Caco-2 (cell line): ENCODE data around the gene NUMB. TPM values are rescaled to one million over a fixed set of nuclear protein-coding genes. Genes with fewer than 3 reads are reported as not detected.
A peak's percentile ranks its signal among the peaks of the same experiment; 100 is the strongest.

Experiments
- BruUV-seq: library from RNA; stranded (reverse); fragments of 400-500 nt; replicated peaks from 2 replicates; lab custom pipeline; 2021; lab: Mats Ljungman, UMichigan
- CTCF ChIA-PET: fragments of 300-600 bp; sonication (Branson Sonifier 250); formaldehyde crosslinking; loops from one replicate; lab custom pipeline; 2022; ENCODE audit warnings: antibody characterized with exemption; lab: Charles Lee
- POLR2A ChIA-PET: fragments of 300-600 bp; sonication (Branson Sonifier 250); formaldehyde crosslinking; loops from one replicate; lab custom pipeline; 2022; ENCODE audit warnings: antibody characterized with exemption; lab: Charles Lee
- DNase-seq, 2 experiments: peaks; one replicate each; pipeline versions ENCODE4 v3.0.0 to v3.0.0-alpha.2; 2020 to 2022
- H3K27me3 ChIP-seq: replicated peaks from 2 replicates; pipeline ENCODE4 v1.6.0; 2011; ENCODE audit warnings: low read length; ENCODE audit not compliant: control insufficient read depth, insufficient read depth
- H3K36me3 ChIP-seq: 2 replicates; pipeline ENCODE4 v1.5.1; 2011; ENCODE audit warnings: low read length; ENCODE audit not compliant: control insufficient read depth, insufficient read depth
- H3K4me1 ChIP-seq: fragments of 250-450 bp; sonication (Bioruptor Pico); 2 replicates; pipeline ENCODE4 v1.5.1; 2020; ENCODE audit warnings: mild to moderate bottlenecking
- H3K4me3 ChIP-seq: 2 replicates; pipeline ENCODE4 v1.5.1; 2011; ENCODE audit warnings: low read depth, mild to moderate bottlenecking, control low read depth, low read length
- H3K9me3 ChIP-seq: fragments of 250-450 bp; sonication (Bioruptor Pico); 2 replicates; pipeline ENCODE4 v1.5.1; 2020; ENCODE audit warnings: mild to moderate bottlenecking, moderate library complexity
- H3K27ac Mint-ChIP-seq: one replicate; pipeline ENCODE4 v1.8.0; 2022; ENCODE audit warnings: mixed read lengths; ENCODE audit not compliant: unreplicated experiment
- H3K27me3 Mint-ChIP-seq: one replicate; pipeline ENCODE4 v1.8.0; 2022; ENCODE audit warnings: mixed read lengths; ENCODE audit not compliant: insufficient read depth, unreplicated experiment
- H3K36me3 Mint-ChIP-seq: one replicate; pipeline ENCODE4 v1.8.0; 2022; ENCODE audit warnings: mild to moderate bottlenecking, mixed read lengths; ENCODE audit not compliant: insufficient read depth, unreplicated experiment
- H3K4me1 Mint-ChIP-seq: one replicate; pipeline ENCODE4 v1.8.0; 2022; ENCODE audit warnings: low read depth, mixed read lengths; ENCODE audit not compliant: unreplicated experiment
- H3K4me3 Mint-ChIP-seq: one replicate; pipeline ENCODE4 v1.8.0; 2022; ENCODE audit warnings: mild to moderate bottlenecking, moderate library complexity, mixed read lengths; ENCODE audit not compliant: unreplicated experiment
- H3K9me3 Mint-ChIP-seq: one replicate; pipeline ENCODE4 v1.8.0; 2022; ENCODE audit warnings: mixed read lengths; ENCODE audit not compliant: unreplicated experiment
- intact Hi-C: fragments of 100-400 bp; cut with micrococcal nuclease; formaldehyde crosslinking; loops from one replicate; pipeline ENCODE4 v1.10.0; 2022; ENCODE audit not compliant: unreplicated experiment
- total RNA-seq: library from RNA; stranded (reverse); gene quantifications from 2 replicates; pipeline ENCODE4 v1.2.3, GENCODE V29; 2022
- TF ChIP-seq, protein P1 (sequence below), 2 experiments: fragments of 200-600 bp in 1 of 2; IDR thresholded peaks; 1 replicate in 1 of 2; 2 replicates in 1 of 2; pipeline versions ENCODE4 v1.5.1 to v1.8.0; 2011 to 2022; ENCODE audit warnings: antibody characterized with exemption in 1 of 2, control low read depth in 1 of 2, inconsistent platforms in 1 of 2, low read depth in 1 of 2, low read length in 1 of 2, mild to moderate bottlenecking in 1 of 2, moderate library complexity in 1 of 2; ENCODE audit not compliant: insufficient read depth in 1 of 2, severe bottlenecking in 1 of 2, unreplicated experiment in 1 of 2

The NUMB gene
- total RNA-seq, 1 experiment from 2014 or later: 67.6 TPM

GRCh38 chr14:73264885-73265720 lies 193.2 kb downstream of the NUMB start:
- POLR2A ChIA-PET: no interaction called here
- H3K27ac Mint-ChIP-seq: peak overlapping the region; percentile 51

GRCh38 chr14:73264080-73264884 lies 194.1 kb downstream of the NUMB start:
- H3K9me3 ChIP-seq: no peaks in the 10 kb centered on the region
- no TSS peak for BruUV-seq
- H3K9me3 Mint-ChIP-seq: no peaks in the 10 kb centered on the region
- intact Hi-C loops: no loop called here
- no peaks in the 10 kb centered on the region for H3K27me3 ChIP-seq
- ChIA-PET CTCF (interaction anchor here (0.7 to 1.0 kb wide), 2 partner anchors 25 to 91 kb away, joined by 3 to 6 read pairs; no protein-coding TSS in a partner anchor), POLR2A (no interaction called here)
- H3K4me3 ChIP-seq: no peak overlapping the region
- peaks cover 3% of the 10 kb centered on the region; the same call in 1 of the 2 replicates for H3K4me1 ChIP-seq
- H3K27me3 Mint-ChIP-seq: no peaks in the 10 kb centered on the region
- H3K4me1 Mint-ChIP-seq: no peaks in the 10 kb centered on the region
- no peak for DNase-seq
- H3K4me3 Mint-ChIP-seq: no peak overlapping the region
- H3K27ac Mint-ChIP-seq: no peak overlapping the region
- no peaks in the 10 kb centered on the region for H3K36me3 ChIP-seq
- H3K36me3 Mint-ChIP-seq: no peaks in the 10 kb centered on the region
- TF ChIP-seq, protein P1, sequence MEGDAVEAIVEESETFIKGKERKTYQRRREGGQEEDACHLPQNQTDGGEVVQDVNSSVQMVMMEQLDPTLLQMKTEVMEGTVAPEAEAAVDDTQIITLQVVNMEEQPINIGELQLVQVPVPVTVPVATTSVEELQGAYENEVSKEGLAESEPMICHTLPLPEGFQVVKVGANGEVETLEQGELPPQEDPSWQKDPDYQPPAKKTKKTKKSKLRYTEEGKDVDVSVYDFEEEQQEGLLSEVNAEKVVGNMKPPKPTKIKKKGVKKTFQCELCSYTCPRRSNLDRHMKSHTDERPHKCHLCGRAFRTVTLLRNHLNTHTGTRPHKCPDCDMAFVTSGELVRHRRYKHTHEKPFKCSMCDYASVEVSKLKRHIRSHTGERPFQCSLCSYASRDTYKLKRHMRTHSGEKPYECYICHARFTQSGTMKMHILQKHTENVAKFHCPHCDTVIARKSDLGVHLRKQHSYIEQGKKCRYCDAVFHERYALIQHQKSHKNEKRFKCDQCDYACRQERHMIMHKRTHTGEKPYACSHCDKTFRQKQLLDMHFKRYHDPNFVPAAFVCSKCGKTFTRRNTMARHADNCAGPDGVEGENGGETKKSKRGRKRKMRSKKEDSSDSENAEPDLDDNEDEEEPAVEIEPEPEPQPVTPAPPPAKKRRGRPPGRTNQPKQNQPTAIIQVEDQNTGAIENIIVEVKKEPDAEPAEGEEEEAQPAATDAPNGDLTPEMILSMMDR (IDR thresholded peaks at IDR 0.05; ENCODE audit: insufficient read depth in 1 of 2, low read depth in 1 of 2, low read length in 1 of 2, severe bottlenecking in 1 of 2, unreplicated experiment in 1 of 2): no peak

More at GRCh38 chr14:73264885-73265720, 193.2 kb downstream of the NUMB start:
- Histone ChIP-seq H3K36me3 (no peaks in the 10 kb centered on the region), H3K4me3 (no peak overlapping the region), H3K27me3 (no peaks in the 10 kb centered on the region), H3K4me1 (peaks cover 3% of the 10 kb centered on the region; the same call in 1 of the 2 replicates), H3K9me3 (no peaks in the 10 kb centered on the region)
- H3K9me3 Mint-ChIP-seq: no peaks in the 10 kb centered on the region
- H3K4me3 Mint-ChIP-seq: no peak overlapping the region
- BruUV-seq: no TSS peak
- no peaks in the 10 kb centered on the region for H3K27me3 Mint-ChIP-seq
- intact Hi-C loops: no loop called here
- no peaks in the 10 kb centered on the region for H3K4me1 Mint-ChIP-seq
- CTCF ChIA-PET: interaction anchor here (0.7 to 1.0 kb wide), 2 partner anchors 26 to 92 kb away, joined by 3 to 6 read pairs; no protein-coding TSS in a partner anchor
- DNase-seq: no peak
- TF ChIP-seq, protein P1 (IDR thresholded peaks at IDR 0.05; ENCODE audit: insufficient read depth in 1 of 2, low read depth in 1 of 2, low read length in 1 of 2, severe bottlenecking in 1 of 2, unreplicated experiment in 1 of 2): no peak
- no peaks in the 10 kb centered on the region for H3K36me3 Mint-ChIP-seq

DNA sequence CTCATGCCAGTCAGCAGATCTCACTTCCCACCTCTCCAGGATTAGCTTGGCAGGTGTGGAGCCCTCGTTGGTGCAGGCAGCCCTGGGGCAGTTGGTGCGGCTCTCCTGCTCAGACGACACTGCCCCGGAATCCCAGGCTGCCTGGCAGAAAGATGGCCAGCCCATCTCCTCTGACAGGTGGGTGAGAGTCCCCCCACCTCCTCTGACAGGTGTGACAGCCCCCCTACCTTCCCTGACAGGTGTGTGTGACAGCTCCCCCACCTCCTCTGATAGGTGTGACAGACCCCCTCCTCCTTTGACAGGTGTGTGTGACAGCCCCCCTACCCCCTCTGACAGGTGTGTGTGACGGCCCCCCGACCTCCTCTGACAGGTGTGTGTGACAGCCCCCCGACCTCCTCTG lies 194.7 kb downstream of the NUMB start:
- POLR2A ChIA-PET: no interaction called here
- Histone ChIP-seq H3K4me1 (peaks cover 3% of the 10 kb centered on the region; the same call in 1 of the 2 replicates), H3K27me3 (no peaks in the 10 kb centered on the region), H3K9me3 (no peaks in the 10 kb centered on the region), H3K36me3 (no peaks in the 10 kb centered on the region), H3K4me3 (no peak overlapping the region)
- Mint-ChIP-seq H3K36me3 (no peaks in the 10 kb centered on the region), H3K27ac (no peak overlapping the region), H3K27me3 (no peaks in the 10 kb centered on the region), H3K9me3 (no peaks in the 10 kb centered on the region), H3K4me3 (no peak overlapping the region), H3K4me1 (no peaks in the 10 kb centered on the region)
- CTCF ChIA-PET: no interaction called here
- TF ChIP-seq, protein P1 (IDR thresholded peaks at IDR 0.05; ENCODE audit: insufficient read depth in 1 of 2, low read depth in 1 of 2, low read length in 1 of 2, severe bottlenecking in 1 of 2, unreplicated experiment in 1 of 2): no peak
- no peak for DNase-seq
- intact Hi-C loops: no loop called here
- BruUV-seq: no TSS peak
